GM18498 (cell line): ENCODE results near the gene OR2AG2.
"Not testable (repeated sequence)": the region's sequence is repeated elsewhere in the genome, so short reads cannot be mapped to it uniquely, and the experiment has no call there.

Experiments
- ATAC-seq: cut with Tn5 transposase; IDR thresholded peaks from one replicate; pipeline ENCODE4 v1.9.1; 2021; ENCODE audit warnings: mild to moderate bottlenecking, moderate library complexity; ENCODE audit not compliant: unreplicated experiment

The OR2AG2 gene

DNA sequence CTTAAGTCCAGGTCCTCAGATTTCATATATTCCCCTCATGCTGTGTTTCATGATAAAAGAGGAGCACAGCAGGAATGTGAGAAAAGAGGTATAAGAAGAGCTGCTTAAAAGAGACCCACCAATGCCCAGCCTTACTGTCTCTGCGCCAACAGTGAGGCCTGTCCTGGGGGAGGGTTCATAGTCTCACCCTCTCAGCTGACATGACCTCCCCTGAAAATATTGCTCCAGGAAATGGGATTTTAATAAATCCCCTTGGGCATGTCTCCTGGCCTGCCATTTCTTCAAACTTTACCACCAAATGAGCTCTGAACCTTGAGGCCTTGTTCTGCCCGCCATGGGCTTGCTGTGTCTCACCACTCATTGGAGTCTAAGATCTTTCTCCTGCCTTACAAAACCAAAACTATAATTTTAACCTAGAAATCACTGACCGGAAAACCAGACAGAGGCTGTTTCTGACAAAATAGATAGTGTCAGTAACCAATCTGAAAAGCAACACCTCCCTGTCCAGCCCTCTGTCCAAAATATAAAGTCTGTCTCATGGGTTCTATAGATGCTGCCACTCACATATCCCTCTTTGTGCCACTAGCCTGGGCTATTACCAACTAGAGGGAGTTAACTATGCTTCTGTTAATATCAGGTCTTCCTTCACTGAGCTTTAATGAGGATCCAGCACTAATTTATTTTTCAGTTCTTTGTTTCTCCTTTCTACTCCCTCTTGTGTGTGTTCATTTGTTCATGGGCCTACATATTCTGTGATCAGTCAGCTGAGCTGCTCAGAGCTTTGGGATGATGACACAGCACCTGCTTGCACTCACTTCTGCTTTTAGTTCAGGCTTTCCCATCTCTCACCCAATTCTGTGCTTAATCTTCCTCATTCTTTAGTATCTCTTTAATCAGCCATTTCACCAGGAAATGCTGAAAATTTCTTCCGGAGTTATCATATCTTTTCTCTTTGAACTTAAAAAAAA lies at the start of gene OR2AG2:
Gene OR2AG2 (minus strand): TSS at position 51 of the 968 bp plus-strand sequence. CDS start 3,019 bp downstream, outside the sequence.
- ATAC-seq, result peak; percentile 92

DNA sequence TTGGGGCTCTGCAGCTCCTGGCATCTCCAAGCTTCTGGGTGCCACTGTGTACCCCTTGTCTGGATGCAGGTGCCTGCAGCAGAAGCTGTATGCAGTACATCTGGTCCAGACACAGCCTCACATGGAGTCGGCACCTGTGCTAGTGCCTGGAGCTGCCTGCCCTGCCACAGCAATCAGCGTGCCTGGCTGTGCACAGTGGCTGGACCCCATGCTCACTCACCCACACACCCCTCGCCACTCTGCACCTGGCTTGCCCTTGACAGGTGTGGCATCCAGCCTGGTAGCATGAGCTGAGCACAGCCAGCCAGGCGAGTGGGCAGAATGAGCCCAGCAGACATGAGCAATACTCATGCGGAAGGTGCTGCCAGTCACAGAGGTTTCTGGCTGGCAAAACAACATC lies 47.2 kb upstream of the OR2AG2 start:
- ATAC-seq, result no peak

DNA sequence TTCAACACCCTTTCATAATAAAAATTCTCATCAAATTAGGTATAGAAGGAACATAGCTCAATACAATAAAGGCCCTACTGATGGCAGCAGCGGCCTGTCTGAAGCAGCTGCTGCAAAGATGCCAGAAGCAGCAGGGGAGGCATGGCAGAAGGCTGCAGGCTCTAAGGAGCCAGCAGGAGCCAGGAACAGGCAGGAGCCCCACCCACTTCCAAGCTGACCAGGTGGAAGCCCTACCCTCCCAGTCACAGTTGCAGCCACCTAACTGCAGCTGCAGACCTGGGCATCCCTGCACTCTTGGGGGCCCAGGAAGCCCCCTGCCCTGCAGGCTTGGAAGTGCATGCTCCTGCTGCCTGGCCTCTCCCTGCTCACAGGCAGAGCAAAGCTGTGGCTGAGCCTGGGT lies 45.9 kb upstream of the OR2AG2 start:
- ATAC-seq, result no peak

GRCh38 chr11:6813656-6814055 lies 41.9 kb upstream of the OR2AG2 start:
- no peak for ATAC-seq

DNA sequence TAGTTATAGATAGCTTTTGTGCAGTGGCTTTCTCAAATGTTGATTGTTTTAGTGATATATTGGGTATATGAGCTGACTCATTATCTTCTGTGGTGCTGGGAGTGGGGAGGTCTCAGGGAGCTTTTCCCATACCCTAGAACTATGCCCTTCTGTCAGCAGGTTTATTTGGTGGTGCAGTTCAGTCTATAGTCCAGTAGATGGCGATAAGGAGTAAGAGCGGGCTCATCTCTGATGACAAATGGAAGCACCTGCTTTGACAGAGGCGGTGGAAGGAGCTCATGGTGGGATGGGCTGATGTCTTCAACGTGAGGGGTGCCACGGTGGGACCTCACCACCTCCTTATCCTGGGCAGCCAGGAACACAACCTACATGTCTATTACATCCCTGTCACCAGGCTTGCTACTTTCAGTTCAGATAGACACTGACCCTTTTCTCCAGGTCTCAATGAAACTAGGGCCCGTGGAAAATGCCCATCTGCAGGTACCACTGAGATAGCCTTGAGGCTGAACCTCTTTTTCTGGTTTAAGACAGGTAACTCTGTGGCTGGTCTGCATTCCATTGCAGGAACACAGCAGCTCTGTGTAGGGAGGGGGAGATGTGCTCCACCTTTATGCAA lies 40.7 kb upstream of the OR2AG2 start:
- ATAC-seq, result peak; percentile 92

- ATAC-seq, result not testable (repeated sequence)
Measured at GRCh38 chr11:6801075-6801474, 29.3 kb upstream of the OR2AG2 start.

GRCh38 chr11:6799402-6799801 lies 27.6 kb upstream of the OR2AG2 start, which contains the start of gene OR6A2:
OR6A2 (minus strand) TSS chr11:6799689; CDS start chr11:6795708, 3,981 bp downstream.
- no peak for ATAC-seq

GRCh38 chr11:6794639-6795038 lies 22.9 kb upstream of the OR2AG2 start:
- no peak for ATAC-seq

DNA sequence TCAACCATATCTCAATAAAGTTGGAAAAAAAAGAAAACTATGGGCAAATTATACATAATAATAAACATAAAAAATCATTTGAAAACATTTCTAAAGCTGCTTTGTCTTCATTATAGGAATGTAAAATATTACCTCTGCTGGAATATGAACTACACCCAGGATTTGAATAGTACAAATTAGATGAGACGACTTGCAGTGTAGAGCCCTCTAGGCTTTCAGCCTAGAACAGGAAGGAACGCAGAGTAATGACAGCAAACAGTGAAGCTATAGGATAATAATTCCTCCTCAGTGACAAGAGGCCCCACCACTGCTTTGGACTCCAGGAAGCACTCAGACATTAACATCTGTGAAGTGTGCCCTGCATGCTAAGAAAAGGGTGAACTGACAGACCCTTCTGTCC lies 18.8 kb upstream of the OR2AG2 start:
- ATAC-seq, result no peak

- ATAC-seq, result no peak
Measured at GRCh38 chr11:6782720-6783119, 10.9 kb upstream of the OR2AG2 start, which contains the start of gene OR2AG1. OR2AG1 (plus strand) TSS chr11:6783020; CDS start chr11:6785038, 2,018 bp downstream.

DNA sequence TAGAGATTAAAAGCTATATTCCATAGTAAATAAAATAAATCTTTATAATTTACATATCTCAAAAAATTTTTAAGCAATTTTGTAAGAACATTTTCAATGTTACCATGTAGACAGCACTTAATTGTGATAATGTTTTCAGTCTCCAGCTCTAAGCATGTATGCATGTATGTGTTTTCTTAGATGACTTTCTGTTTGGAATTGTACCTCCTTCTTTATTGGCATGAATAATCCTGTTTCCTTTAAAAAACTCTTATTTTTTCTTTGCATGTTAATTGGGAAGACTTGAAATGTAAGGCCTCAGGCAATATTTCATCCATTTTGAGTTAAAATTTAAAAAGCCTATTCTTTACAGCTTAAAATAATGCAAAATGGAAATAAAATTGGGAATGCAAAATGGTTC lies 9.1 kb upstream of the OR2AG2 start:
- no peak for ATAC-seq

GRCh38 chr11:6778518-6778917 lies 6.7 kb upstream of the OR2AG2 start:
- ATAC-seq, result no peak

GRCh38 chr11:6757373-6757967 lies 14.3 kb downstream of the OR2AG2 start:
- ATAC-seq, result peak; percentile 81

GRCh38 chr11:6755953-6756347 lies 15.8 kb downstream of the OR2AG2 start:
- no peak for ATAC-seq

DNA sequence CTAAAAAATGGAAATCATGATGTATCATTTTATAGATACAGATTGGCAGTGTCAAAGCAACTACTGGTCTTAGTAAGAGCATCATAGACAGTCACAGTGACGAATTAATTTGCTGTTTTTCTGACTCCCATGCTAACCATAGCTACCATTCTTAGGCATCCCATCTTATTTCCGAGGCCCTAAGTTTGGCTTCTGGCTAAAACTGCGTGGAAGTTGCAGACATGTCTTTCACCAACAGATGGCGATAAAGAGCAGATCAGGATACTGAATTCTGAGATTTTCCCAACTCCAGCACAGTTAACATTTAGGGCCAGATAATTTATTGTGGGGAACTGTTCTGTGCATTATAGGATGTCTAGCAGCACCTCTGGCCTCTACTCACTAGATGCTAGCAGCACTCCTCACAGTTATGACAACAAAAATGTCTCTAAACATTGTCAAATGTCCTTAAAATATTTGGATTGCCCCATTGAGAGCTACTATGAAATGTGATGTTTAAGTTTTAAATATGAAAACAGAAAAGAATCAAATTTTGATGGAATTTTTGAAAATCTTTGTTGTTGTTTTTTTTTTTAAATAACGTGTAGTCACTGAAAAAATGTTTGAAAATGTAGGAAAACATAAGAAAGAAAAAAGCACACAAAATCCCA lies 16.3 kb downstream of the OR2AG2 start:
- no peak for ATAC-seq

DNA sequence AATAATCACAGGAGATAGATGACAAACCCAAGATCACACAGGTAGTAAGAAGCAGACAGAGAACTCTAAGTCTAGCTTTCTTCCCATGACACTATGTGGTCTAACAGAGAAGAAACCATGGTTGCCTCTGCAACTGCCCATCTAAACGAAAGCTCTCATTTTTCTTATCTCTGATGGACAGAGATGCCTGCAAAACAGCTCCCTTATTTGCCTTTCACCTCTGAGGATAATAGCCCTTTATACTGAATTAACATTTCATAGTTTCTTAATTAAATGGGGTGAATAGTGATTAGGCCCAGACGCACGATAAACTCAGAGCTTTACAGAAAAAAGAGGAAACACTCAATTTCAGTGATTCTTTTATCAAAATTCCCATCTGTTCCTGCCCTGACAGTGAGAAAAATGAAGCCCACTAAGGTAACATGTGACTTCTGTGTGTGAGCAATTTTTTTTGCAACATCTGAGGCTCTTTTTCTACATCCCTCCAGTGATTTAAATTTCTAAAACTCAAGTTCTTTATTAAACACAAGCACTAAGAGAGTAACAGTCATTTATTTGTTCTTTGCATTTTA lies 24.6 kb downstream of the OR2AG2 start:
- ATAC-seq, result no peak

- no peak for ATAC-seq
Measured at GRCh38 chr11:6746626-6747025, 25.1 kb downstream of the OR2AG2 start.

GRCh38 chr11:6746086-6746618 lies 25.6 kb downstream of the OR2AG2 start:
- peak; percentile 81 for ATAC-seq

DNA sequence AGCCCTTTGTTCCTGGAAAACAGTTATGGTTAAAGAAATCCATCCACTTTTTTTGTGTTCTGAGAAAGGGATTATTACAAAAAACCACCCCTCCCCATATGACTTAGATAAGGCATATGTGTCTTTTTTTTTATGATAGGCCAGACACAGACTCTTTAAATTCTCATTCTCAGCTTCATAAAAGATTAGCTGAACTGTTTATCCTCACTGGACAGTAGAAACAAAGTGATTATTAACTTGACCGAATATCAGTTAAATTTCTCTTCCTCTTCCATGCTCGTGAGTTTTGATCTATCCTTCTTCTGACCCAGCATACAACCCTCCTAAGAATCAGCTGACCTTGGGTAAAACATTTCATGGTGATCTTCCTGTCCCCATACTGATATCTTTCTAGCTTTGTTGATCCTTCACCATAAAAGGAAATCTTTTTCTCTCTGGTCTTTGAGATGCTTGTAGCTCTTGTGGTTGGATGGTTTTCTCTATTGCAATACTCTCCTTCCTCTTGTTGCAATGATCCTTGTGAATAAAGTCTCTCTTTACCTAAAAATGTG lies 26.2 kb downstream of the OR2AG2 start:
- ATAC-seq, result peak; percentile 73

DNA sequence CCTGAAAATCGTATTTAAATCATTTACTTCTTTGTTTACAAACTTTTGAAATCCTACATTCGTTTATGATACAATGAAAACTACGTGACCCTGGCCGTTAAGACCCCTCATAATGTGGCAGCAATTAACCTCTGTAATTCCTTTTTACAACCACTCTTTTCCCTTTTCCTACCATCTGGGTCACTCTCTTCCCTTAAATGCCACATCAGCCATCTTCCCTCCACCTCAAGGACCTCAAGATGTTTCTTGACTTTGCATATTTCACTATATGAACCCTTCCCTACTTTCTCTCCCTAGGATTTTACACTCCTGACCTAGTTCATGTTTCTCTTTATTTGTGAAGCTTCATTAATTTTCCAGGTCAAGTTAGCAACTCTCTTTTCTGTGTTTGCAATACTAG lies 26.8 kb downstream of the OR2AG2 start:
- no peak for ATAC-seq
